GM23248 (cell line): ENCODE results near the gene RNF26.

Experiments
- EZH2 ChIP-seq: fragments of 200-600 bp; sonication (generic); IDR thresholded peaks from 2 replicates; pipeline ENCODE4 v1.6.1; 2018; ENCODE audit warnings: antibody characterized with exemption, mild to moderate bottlenecking; ENCODE audit not compliant: insufficient read depth, poor library complexity, severe bottlenecking
- EZH2phosphoT487 ChIP-seq: fragments of 200-600 bp; sonication (generic); IDR thresholded peaks from 2 replicates; pipeline ENCODE4 v1.6.1; 2018; ENCODE audit warnings: antibody characterized with exemption, moderate library complexity, mild to moderate bottlenecking, low read depth; ENCODE audit not compliant: insufficient read depth

DNA sequence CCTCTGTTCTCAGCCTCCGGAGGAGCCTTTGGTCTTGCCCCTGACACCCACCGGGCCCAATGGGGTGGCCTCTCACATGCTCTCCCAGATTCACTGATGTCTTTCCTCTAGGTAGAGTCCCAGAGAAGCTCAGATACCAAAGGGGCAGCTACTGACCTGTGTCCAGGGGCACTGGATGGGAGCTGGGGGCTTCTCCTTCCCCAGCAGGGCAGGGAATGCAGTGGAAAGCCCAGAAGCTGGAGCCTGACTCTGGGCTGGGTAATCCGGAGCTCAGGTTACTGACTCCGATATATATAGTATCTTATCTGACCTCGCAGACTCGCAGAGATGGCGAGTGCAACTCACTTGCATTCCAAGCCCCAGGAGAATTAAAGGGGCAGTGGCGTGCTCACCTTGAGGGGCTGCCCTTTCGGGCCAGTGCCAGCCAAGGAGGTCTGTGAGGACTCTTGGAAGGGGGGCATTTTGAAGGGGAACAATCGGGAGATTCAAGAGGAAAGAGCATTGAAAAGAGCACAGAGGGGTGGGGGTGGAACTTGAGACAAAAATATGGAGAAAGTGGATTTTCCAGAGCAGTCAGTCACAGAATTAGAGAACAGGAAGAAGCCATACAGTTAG, 44.6 kb downstream of the RNF26 start:
- no peak for TF ChIP-seq EZH2
- no peak for TF ChIP-seq EZH2phosphoT487
